22Rv1 (cell line): ENCODE results near the gene GIMAP6.
"Not testable (repeated sequence)": the region's sequence is repeated elsewhere in the genome, so short reads cannot be mapped to it uniquely, and the experiment has no call there.

Source experiments
- CTCF ChIP-seq: fragments of 450-650 bp; IDR thresholded peaks from 2 replicates; pipeline ENCODE4 v1.5.1; 2017; ENCODE audit warnings: mild to moderate bottlenecking
- ZFX ChIP-seq: fragments of 450-650 bp; IDR thresholded peaks from 2 replicates; pipeline ENCODE4 v1.6.1; 2017; ENCODE audit warnings: antibody characterized with exemption, borderline replicate concordance

DNA sequence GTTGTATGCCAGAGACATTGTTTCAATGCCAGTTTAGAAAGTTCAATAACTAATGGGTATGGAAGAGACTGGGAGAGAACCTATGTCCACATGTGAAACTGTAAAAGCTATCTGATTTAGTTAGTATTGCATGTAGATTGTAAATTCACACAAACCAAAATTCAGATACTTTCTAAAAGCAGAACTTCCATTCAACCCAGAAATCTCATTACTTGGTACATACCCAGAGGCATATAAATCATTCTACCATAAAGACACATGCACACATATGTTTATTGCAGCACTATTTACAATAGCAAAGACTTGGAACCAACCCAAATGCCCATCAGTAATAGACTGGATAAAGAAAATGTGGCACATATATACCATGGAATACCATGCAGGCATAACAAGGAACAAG lies 30.6 kb upstream of the GIMAP6 start:
- TF ChIP-seq CTCF, ZFX: not testable (repeated sequence)
